NCI-H128 (cell line): ENCODE measurements around the gene THADA.
"Not testable (repeated sequence)": the region's sequence is repeated elsewhere in the genome, so short reads cannot be mapped to it uniquely, and the experiment has no call there.

Experiments
- DNase-seq: peaks from one replicate; lab custom pipeline; 2025; ENCODE audit not compliant: unreplicated experiment; lab: John Stamatoyannopoulos, UW

Gene THADA

DNA sequence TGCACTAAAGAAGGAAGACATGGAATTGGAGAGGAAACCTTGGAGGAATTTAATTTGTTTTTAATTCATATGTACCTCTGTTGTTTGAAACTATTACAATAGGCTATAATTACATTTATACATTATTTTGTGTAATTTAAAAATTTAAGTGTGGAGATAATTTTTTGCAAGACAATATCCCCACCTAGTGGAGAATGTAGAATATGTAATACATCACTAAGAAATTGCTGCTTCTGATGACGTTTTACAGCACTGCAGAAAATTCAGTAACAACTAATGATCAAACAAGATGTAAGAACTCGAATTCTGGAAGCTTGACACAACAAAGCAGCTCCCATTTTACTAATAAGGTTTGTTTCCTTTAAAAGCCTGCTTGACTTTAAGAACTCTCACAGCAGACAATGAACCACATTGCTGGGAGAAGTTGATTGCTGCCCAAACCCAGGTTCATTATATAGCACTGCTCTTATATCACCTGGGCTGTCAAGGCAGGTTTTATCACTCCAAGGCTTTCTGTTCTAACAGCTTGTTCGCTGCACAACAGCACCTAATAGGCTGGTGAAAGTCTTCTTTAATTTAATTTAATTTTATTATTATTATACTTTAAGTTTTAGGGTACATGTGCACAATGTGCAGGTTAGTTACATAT lies 53.4 kb downstream of the THADA start:
- DNase-seq, result no peak

DNA sequence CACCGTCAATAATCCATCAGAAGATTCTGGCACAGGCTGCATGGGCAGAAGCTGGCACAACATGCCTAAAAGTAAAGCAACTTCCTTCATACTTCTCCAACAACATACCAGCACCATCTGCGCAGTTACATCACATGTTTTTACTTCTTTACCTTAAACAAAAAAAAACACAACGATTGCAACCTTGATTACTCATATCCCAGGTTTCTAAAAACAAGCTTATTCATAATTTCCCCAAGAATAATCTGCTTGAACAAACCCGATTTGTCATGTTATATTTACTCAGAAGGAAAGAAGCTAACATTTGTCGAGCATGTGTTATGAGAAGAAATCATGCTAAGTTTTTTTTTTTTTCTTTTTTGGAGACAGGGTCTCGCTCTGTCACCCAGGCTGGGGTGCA lies 54.7 kb downstream of the THADA start:
- no peak for DNase-seq

DNA sequence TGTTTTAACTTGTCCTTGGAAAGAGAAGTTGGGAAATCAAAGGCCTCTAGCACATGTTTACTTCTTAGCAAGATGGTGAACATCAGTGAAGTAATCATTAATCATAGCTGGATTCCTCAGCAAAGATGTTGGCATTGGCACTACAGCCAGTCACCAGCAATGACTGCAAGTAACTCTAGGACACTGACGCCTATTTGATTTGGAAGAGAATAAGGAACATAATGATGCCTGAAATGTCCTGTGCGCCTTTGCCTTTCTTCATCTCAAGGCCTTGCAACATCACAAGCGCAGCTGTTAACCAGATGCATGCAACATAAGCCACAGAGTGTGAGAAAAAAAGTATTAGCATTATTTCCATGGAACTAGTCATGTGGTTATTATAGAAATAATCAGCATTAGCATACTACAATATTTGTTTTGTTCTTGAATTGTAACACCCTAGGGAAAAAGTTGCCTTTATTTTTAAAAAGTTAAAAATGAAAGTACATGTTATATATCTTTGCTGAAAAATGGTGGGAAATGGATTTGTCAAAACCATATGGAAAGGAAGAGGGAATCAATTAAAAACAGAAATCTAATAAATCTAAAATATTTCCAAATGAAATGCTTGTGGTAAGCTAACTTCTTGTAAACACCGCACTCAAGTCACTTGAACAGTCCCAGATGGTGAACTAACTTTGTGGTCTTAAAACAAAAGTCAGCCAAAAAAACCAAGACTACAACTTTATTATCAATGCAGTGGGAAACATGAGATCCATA lies 55.6 kb downstream of the THADA start:
- no peak for DNase-seq

DNA sequence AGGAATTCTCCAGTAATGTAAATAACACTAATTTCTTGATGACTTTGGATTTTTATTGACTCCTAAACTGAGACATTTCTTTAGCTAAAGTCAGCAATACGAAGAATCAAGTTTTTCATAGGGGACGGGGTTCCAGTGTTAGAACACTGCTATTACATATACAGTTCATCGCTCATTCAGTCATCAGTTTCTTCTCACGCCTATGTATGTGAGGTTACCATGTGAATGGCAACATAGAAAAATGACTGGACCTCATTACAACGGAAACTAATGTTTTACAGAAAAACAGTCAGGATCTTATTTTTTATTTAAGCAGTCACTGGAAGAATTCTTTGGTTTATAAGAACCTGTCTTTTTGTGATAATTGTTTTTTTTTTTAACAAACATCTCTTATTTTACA lies 56.4 kb downstream of the THADA start:
- DNase-seq, result no peak

DNA sequence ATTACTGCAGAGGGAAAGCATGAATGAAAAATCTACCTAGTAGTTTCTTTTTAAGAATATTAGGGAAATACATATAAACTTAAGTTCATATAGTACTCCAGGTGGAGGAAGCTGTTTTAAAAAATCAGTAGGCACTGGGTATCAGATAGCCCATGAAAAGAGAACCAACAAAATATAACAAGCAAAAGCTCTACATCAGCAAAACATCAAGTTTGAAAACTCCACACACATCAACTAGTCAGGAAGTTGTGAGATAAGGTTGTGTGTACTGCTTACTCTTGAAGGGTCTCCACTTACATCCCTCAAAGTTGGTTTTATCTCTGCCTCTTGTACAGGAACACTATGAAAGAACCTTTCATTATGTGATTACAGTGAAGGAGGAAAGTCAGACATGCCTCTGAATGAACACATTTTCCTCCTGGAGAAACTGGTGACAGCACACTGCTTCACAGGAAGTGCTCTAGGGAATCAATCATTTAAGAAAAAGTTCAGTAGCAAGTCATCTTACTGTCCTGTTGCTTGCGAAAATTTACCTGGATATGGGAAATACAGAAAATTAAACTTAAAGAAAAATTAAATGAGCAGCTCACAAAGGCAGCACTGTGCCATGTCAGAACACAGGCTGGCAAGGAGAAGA lies 57.7 kb downstream of the THADA start:
- no peak for DNase-seq

DNA sequence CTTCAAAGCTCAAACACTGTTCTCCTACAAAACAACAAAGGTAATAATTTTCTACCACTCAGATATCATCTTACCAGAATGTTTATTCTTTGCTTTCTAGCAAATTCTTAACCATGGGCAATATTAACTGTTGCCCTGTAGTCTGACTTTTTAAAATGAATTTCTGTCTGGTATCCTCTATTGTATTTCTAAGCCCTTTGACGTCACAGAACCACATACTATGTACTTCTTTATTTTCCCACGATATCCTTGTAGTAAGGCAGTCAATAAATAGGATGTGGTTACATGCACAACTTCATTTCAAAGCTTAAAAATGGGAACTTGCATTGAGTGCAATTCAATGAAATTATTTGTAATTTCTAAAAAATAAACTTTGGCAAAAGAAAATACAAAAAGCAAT lies 58.7 kb downstream of the THADA start:
- DNase-seq, result no peak

DNA sequence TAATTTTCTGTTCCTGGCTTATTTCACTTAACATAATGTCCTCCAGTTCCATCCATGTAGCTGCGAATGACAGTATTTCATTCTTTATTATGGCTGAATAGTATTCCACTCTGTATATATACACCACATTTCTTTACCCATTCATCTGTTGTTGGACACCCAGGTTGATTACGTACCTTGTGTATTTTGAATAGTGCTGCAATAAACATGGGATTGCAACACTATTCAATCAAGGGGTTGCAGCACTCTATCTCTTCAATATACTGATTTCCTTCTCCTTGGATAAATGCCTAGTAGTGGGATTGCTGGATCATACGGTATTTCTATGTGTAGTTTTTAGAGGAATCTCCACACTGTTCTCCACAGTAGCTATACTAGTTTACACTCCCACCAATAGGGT lies 61.3 kb downstream of the THADA start:
- DNase-seq, result no peak

DNA sequence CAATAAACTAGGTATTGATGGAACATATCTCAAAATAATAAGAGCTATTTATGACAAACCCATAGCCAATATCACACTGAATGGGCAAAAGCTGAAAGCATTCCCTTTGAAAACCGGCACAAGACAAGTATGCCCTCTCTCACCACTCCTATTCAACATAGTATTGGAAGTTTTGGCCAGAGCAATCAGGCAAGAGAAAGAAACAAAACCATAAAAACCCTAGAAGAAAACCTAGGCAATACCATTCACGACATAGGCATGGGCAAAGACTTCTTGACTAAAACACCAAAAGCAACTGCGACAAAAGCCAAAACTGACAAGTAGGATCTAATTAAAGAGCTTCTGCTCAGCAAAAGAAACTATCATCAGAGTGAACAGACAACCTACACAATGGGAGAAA lies 63.3 kb downstream of the THADA start:
- not testable (repeated sequence) for DNase-seq

DNA sequence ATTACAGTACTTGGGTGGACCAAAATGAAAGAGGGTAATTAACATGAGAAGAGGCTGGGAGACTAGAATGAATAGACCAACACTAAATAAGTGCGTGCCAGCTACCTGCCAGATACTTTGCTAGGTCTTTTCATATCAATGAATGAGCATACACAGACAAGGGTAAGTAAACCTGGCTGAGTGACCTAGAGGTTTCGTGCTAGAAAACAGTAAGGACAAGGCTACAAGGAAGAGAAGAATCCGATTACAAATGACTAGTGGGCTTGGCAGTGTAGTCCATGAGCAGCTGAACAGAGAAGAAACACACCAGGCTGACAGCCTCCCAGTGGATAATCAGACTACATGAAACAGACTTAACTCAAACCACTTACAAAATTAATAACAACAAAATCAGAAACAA lies 64.6 kb downstream of the THADA start:
- DNase-seq, result no peak

DNA sequence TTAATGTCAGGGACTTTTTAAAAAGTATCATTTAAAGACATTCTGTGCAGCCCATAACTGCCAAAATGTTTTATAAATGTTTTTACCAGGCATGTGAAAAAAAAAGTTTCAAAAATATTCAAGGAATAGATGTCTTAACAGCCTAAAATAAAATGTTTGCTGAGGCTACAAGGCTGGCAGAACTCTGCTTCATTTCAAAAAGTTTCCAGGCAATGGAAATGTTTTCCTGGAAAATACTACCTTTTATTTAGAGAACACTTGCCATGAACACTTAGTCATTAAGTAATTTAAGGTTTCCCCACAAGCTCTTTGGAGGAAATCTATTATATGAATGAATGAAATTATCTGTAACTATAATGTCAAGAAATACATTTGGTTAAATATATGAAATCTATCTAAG lies 68.8 kb downstream of the THADA start:
- no peak for DNase-seq

DNA sequence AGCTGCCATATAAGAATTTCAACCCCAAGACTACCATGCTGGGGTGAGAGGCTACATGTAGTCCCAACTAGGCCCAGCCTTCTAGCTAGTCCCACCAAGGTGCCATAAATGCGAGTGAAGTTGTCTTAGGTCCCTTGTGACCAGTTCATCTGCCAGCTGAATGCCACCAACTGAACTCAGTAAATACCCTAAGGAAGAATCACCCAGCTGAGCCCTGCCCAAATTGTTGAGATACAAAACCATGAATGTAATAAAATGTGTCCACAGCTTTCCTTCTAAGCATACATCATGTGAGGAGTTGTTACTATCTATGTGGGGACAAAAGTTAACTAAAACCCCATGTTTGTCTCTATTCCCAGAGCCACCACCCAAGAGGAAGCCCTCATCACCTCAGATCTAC lies 70.3 kb downstream of the THADA start:
- DNase-seq, result no peak

DNA sequence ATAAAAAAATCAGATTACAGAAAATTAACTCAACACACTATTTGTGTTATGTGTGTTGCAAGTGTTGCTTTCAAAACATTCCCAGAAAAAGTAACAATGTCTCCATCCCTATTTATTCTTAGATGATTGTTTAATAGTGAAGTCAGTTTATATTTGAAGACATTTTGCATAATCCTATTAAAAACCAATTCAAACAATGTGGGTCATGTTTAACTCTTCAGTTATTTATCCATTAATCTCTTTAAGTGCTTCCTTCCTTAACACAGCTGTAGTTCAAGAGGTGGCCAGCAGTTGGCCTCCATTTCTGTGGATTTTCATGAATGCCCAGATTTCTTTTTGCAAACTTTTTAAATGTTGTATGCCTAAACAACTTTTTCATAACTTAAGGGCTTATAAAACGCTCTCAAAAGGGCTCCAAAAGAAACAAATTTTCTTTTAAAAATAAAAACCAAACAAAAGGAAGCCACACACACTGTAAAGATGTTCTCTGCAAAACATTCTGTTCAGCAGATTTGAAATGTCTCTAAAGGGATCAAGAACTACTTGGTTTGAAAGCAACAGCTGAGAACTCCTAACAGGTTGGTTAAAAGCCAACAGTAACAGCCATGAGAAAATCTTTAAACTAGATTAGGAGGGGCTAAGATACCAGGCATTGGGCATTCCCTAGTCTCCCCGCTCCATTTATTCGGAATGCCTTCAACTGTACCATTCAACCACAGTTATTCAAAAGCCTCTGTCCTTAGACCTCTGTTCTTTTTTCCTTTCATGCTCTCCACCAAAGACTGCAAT lies 71.5 kb downstream of the THADA start:
- DNase-seq, result no peak

DNA sequence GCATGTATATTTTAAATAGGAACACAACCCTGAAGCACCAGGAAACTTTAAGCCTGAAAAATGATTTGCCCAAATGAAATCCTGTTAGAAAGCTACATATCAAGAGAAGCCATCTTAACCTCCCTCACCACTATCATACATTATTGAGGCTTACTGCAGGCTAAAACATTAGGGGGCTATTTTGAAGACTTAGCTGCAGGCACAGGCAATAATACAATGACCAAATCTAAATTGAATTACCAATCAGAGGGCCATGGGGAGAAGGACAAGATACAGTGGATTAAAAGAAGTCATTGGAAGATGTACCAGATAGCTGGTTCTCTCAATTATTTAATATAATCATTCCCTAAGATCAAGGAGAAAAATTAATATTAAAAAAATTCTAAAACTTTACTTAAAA lies 73.7 kb downstream of the THADA start:
- no peak for DNase-seq

DNA sequence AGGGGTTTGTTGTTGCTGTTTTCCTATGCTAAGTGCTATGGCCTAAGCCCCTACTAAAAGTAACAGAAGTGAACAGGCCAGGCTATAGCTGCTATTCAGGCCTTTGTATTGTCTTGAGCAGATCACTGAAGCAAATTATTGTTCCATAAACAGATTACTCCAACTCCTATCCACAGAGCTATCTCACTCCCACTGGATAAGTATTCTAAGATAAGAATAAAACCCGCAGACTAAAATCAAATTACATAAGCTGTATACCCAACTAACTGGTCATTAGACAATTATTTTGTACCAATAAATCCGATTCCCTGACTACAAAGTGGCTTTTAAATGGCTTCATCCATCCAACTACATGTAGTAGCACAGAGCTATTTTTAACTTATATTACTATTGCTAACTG lies 74.3 kb downstream of the THADA start:
- no peak for DNase-seq

DNA sequence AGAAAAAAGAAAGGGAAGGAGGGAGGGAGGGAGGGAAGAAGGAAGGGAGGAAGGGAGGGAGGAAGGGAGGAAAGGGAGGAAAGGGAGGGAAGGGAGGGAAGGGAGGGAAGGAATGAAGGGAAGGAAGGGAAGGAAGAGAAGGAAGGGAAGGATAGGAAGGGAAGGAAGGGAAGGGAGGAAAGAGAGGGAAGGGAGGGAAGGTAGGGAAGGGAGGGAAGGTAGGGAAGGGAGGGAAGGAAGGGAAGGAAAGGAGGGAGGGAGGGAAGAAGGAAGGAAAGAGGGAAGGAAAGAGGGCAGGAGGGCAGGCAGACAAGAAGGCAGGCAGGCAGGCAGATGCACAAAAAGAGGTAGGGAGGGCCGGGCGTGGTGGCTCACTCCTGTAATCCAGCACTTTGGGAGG lies 74.9 kb downstream of the THADA start:
- DNase-seq, result no peak

DNA sequence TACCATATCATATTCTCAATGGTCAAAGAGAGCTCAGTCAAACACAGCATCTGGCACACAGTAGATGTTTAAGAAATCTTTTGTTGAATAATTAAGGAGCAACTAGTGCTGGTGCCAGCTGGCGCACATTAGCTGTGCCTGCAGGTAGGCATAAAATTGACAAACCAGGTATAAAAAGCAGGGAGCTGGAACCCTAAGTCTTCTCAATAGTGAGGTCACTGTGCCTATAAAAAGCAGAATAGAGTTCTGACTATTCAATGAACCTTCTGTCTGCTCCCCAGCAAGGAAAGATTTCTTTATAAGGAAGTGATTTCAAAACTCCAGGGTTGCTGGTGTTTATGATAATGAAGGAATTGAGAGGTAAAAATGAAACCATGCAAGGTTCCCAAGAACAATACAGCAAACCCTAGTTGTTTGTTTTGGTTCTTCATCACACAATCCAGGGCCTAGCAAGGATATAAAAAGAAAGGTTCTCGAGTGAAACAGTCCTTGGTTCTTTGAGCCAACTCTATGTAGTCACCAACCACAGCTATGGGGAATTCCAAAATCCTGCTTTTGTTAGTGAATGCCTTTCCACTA lies 76.1 kb downstream of the THADA start:
- no peak for DNase-seq

DNA sequence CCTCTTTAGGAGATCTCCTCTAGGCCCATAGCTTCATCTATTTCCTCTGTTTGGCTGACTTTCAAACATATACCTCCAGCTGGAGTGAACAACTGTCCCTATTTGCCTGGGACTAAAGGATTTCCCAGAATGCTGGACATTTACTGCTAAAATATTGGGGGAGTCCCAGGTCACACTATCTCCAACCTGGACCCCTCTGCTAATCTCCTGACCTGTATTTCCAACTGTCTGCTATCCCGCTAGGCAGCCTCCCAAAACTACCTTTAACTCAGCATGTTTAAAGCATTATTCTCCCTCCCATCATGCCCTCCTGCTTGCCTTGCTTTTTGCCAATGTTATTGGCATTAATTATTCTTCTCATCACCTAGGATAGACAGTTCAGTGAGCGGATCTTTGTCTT lies 77.1 kb downstream of the THADA start:
- DNase-seq, result no peak

DNA sequence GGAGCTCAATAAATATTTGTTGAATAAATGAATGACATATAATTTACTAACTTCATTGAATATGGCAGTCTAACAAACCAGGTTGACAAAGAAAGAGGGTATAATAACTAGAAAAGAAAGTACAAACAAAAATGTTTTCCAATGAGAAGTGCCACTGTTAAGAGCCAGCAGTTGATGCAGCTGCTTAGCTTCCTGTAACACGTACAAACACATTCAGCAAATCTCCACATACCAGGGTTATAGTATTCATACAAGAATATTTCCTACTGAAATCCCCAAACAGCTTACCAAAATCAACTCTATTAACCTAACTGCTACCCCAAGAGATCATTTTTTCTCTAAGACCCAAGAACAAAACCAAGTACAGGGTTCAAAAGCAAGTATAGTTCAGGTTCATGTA lies 77.7 kb downstream of the THADA start:
- no peak for DNase-seq

DNA sequence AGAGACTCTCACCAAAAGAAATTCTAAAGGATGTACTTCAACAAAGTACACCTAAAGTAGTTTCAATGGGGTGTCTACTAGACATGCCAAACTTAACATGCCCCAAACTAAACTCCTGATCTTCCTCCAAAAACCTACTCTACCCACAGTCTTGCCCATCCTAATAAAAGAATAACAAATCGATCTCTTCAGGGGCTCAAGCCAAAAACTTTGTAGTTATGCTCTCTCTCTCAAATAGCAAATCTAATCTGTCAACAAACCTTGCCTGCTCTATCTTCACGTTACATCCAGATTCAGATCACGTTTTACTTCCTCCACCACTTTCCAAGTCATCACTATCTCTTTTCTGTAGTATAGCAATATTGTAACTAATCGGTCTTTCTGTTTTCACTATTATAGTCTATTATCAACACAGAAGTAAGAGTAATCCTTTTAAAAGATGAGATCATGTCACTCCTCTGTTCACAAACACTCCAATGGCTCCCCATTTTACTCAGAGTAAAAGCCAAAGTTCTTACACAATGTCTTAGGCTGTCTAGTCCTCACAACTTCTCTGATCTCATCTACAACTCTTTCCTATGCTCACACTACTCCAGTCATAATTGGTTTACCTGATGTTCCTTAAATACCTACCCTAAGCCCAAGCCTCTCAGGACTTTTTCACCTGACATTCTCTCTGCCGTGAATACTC lies 79.9 kb downstream of the THADA start:
- no peak for DNase-seq

DNA sequence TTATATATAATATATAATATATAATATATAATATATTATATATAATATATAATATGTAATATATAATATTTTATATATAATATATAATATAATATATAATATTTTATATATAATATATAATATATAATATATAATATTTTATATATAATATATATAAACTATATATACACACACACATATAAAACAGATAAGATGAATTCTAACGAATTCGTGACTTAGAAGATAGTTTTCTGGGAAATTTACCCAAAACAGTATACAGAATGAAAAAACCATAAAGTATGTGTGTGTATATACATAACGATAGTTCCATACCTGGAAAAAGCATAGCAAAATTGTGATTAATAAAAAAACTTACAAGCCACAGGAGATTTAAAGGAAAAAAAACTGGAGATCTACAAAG lies 80.6 kb downstream of the THADA start:
- no peak for DNase-seq

DNA sequence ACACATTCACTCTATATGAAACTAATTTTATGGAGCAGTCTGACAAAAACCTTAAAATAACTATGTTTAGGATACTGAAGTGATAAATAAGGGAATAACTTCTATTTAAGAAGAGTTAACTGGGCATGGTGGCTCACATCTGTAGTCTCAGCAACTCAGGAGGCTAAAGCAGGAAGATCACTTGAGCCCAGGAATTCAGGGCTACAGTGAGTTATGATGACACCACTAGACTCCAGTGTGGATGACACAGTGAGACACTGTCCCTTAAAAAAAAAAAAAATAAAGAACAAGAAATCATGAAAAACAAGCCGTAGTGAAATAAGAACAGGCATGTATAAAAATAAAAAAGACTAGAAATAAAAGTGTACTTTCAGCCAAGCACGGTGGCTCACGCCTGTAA lies 82.0 kb downstream of the THADA start:
- DNase-seq, result no peak
